ENCODE results near the gene POLR3E. TPM values are rescaled to one million over a fixed set of nuclear protein-coding genes. Genes with fewer than 3 reads are reported as not detected.

POLR3E gene
- total and polyA plus RNA-seq, 4 donors = 16.0 to 42.9 (median 18.3) TPM

GRCh38 chr16:22326771-22327445 lies 29.7 kb downstream of the POLR3E start:
- H3K27ac ChIP-seq (ENCODE audit: low read depth in 1 of 2, low read length in 2 of 2) = no peak overlapping the region
- H3K4me3 ChIP-seq (ENCODE audit: low read depth in 1 of 3, low read length in 3 of 3) = no peak overlapping the region
- H3K9me3 ChIP-seq (ENCODE audit: control insufficient read depth in 4 of 4, low read length in 3 of 4) = no peaks in the 10 kb centered on the region
- no peak for DNase-seq (ENCODE audit: low spot score)
- TF ChIP-seq YY1 (IDR thresholded peaks at IDR 0.05) = no peak
- no peak for TF ChIP-seq MAX (IDR thresholded peaks at IDR 0.05)
- no peak for TF ChIP-seq HNF4G (IDR thresholded peaks at IDR 0.05)
- TF ChIP-seq ATF3 (IDR thresholded peaks at IDR 0.05) = no peak
- TF ChIP-seq CTCF (IDR thresholded peaks at IDR 0.05; ENCODE audit: low read depth, low read length, missing input control) = no peak
- no peak for TF ChIP-seq FOXA1 (IDR thresholded peaks at IDR 0.05)
- 94% methylated on average over 13 of the region's 13 CpGs for WGBS
- no peak overlapping the region for H3K9ac ChIP-seq (ENCODE audit: low read depth in 1 of 2, low read length in 2 of 2)
- H3K27me3 ChIP-seq (ENCODE audit: control insufficient read depth in 4 of 4, insufficient read depth in 4 of 4, low read length in 3 of 4) = no peaks in the 10 kb centered on the region
- peaks cover 14 to 65% (median 32%) of the 10 kb centered on the region in 4 donors for H3K36me3 ChIP-seq (ENCODE audit: control insufficient read depth in 4 of 4, insufficient read depth in 3 of 4, low read depth in 1 of 4, low read length in 3 of 4)
- H3K4me1 ChIP-seq (ENCODE audit: control insufficient read depth in 4 of 4, insufficient read depth in 4 of 4, low read length in 3 of 4) = no peaks in the 10 kb centered on the region

- TF ChIP-seq ATF3 (IDR thresholded peaks at IDR 0.05) (no peak), JUND (IDR thresholded peaks at IDR 0.05) (no peak), NR2F2 (IDR thresholded peaks at IDR 0.05) (no peak), REST (IDR thresholded peaks at IDR 0.05) (no peak), SP1 (IDR thresholded peaks at IDR 0.05) (no peak), FOXA1 (IDR thresholded peaks at IDR 0.05) (no peak), RXRA (IDR thresholded peaks at IDR 0.05) (no peak), EGR1 (IDR thresholded peaks at IDR 0.05; ENCODE audit: low read depth in 2 of 2) (no peak), RAD21 (IDR thresholded peaks at IDR 0.05) (no peak), TAF1 (conservative IDR thresholded peaks at IDR 0.05) (no peak), MAX (IDR thresholded peaks at IDR 0.05) (no peak), GABPA (IDR thresholded peaks at IDR 0.05 in 1 of 2, conservative IDR thresholded peaks at IDR 0.05 in 1 of 2) (no peak), FOXA2 (IDR thresholded peaks at IDR 0.05) (no peak)
- Histone ChIP-seq H3K4me1 (ENCODE audit: control insufficient read depth in 4 of 4, insufficient read depth in 4 of 4, low read length in 3 of 4) (no peaks in the 10 kb centered on the region), H3K4me3 (ENCODE audit: low read depth in 1 of 3, low read length in 3 of 3) (no peak overlapping the region), H3K36me3 (ENCODE audit: control insufficient read depth in 4 of 4, insufficient read depth in 3 of 4, low read depth in 1 of 4, low read length in 3 of 4) (peaks cover 15 to 66% (median 35%) of the 10 kb centered on the region in 4 donors), H3K27ac (ENCODE audit: low read depth in 1 of 2, low read length in 2 of 2) (no peak overlapping the region), H3K9me3 (ENCODE audit: control insufficient read depth in 4 of 4, low read length in 3 of 4) (no peaks in the 10 kb centered on the region), H3K9ac (ENCODE audit: low read depth in 1 of 2, low read length in 2 of 2) (no peak overlapping the region), H3K27me3 (ENCODE audit: control insufficient read depth in 4 of 4, insufficient read depth in 4 of 4, low read length in 3 of 4) (no peaks in the 10 kb centered on the region)
- WGBS = 96% methylated on average over 6 of the region's 6 CpGs
- no peak for DNase-seq (ENCODE audit: low spot score)
Measured at GRCh38 chr16:22327446-22327775, 30.2 kb downstream of the POLR3E start.
